ENCODE measurements around the gene MT4.
A peak's percentile ranks its signal among the peaks of the same experiment; 100 is the strongest.
"Not testable (repeated sequence)": the region's sequence is repeated elsewhere in the genome, so short reads cannot be mapped to it uniquely, and the experiment has no call there.

The MT4 gene

DNA sequence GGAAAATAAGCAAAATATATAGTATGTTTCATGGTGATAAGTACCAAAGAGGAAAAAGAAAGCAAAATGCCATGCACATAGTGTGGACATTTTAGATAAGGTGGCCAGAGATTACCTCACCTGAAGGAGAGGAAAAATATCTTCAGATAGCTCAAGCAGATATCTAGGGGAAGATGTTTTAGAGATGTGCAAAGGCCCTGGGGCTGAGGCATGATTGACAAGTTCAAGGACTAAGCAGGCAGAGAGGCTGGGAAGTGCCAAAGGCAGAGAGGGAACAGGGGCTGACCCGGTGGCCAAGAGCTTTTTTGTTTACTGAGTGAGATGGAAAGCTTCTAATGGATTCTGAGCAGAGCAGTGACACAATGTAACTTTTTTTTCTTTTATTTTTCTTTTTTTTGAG, 4.4 kb upstream of the MT4 start:
- no peak for DNase-seq

DNA sequence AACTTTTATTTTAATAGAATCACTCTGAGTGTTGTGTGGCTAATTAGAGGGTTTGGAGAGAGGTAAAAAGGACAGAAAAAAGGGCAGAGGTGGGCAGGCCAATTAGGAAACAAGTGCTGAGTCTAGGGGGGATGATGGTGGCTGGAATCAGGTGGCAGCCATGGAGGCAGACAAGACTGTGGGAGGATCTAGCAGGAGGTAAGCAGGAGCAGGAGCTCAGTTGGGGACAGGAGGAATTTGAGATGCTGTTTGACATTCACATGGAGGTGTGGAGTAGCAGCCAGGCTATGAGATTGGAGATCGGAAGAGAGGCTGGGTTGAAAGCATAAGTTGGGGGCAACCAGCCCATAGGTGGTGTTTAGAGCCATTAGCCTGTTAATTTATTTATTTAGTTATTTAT, 3.7 kb upstream of the MT4 start:
- DNase-seq = no peak

- no peak for DNase-seq
Measured at GRCh38 chr16:56569971-56570370, 5.1 kb downstream of the MT4 start.

GRCh38 chr16:56571525-56571924, 6.7 kb downstream of the MT4 start:
- DNase-seq = no peak

- no peak for DNase-seq
Measured at GRCh38 chr16:56574625-56575024, 9.8 kb downstream of the MT4 start.

DNA sequence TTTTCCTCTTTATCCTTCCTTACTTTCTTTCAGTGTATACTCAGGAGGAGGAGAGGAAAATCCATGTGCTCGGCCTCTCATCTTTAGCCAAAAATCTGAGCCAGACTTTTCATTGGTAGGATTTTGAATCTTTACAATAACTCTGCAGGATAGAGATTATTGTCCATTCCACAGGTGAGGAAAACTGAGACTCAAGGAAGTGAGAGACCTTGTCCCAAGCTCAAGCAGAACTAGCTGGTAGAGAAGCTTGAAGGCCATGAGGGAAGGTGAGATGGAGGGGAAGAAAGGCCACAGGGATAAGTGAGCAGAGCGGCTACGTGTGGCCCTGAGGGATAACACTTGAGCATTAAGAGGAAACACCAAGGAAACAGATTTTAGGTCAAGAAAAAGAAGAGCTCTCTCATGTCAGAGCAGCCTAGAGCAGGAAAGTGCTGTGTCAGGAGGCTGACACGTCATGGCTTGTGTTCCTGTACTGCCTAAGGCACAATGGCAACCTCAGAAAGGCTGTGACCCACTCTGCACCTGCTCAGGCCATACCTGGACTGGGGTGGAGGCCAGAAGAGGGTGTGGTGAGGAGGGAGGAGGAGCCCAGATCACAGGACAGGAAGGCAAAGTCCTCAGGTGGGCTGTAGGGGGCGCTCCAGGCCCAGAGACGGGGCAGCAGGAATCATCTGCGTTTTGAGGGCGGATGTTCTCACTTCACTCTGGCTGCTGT, 11.9 kb downstream of the MT4 start:
- peak; percentile 67 to 76 for DNase-seq

- no peak for DNase-seq
Measured at GRCh38 chr16:56577300-56577625, 12.4 kb downstream of the MT4 start.

DNA sequence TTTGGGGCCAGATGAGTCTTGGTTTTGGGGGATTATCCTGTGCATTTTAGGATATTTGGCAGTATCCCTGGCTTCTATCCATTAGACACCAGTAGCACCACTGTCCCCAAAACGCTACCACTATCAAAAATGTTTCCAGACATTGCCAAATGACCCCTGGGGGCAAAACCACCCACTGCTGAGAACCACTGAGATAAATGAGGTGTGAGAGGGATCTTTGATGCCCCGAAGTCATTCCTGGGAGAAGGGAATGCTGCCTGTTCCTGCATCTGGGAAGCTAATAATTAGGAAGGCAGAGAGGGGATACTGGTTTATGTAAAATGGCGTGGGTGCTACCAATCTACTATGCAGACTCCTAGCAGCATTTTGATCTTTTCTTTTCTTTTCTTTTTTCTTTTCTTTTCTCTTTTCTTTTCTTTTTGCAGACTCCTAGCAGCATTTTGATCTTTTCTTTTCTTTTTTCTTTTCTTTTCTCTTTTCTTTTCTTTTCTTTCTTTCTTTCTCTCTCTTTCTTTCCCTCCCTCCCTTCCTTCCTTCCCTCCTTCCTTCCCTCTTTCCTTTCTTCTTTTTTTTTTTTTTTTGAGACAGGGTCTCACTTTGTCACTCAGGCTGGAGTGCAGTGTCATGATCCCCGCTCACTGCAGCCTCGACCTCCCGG, 15.6 kb downstream of the MT4 start:
- DNase-seq = no peak

DNA sequence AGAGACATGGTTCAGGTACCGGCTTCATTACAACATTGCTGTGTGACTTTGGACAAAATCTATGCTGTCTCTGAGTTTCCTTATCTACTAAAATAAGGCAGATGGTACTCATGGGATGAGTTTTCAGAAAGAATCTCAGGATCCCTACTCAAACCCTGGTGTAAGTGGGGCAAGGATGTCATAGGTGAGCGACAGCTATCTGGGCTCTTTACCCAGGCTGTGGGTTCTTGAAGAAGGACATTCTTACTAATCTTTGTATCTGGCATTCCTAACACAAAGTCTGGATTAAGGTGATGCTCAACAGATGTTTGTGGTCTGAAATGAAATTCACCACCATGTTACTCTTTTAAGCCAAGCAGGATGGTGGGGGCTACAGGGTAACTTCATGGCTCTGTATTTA, 18.0 kb downstream of the MT4 start:
- DNase-seq = not testable (repeated sequence)

- DNase-seq = no peak
Measured at GRCh38 chr16:56583351-56584168, 18.7 kb downstream of the MT4 start.

DNA sequence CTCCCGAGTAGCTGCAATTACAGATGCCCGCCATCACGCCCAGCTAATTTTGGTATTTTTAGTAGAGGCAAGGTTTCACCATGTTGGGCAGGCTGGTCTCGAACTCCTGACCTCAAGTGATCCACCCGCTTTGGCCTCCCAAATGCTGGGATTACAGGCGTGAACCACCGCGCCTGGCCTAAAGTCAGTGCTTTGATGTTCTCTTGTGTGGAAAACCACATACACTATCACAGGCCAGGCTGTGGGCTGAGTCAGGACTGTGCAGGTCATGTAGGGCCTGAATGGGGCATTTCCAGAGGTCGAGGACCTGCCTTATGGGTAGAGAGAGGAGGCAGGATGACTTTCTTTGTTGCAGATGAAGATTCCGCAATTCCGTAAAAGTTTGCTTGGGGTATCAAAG, 19.4 kb downstream of the MT4 start:
- no peak for DNase-seq

- no peak for DNase-seq
Measured at GRCh38 chr16:56588781-56589140, 23.9 kb downstream of the MT4 start.

DNA sequence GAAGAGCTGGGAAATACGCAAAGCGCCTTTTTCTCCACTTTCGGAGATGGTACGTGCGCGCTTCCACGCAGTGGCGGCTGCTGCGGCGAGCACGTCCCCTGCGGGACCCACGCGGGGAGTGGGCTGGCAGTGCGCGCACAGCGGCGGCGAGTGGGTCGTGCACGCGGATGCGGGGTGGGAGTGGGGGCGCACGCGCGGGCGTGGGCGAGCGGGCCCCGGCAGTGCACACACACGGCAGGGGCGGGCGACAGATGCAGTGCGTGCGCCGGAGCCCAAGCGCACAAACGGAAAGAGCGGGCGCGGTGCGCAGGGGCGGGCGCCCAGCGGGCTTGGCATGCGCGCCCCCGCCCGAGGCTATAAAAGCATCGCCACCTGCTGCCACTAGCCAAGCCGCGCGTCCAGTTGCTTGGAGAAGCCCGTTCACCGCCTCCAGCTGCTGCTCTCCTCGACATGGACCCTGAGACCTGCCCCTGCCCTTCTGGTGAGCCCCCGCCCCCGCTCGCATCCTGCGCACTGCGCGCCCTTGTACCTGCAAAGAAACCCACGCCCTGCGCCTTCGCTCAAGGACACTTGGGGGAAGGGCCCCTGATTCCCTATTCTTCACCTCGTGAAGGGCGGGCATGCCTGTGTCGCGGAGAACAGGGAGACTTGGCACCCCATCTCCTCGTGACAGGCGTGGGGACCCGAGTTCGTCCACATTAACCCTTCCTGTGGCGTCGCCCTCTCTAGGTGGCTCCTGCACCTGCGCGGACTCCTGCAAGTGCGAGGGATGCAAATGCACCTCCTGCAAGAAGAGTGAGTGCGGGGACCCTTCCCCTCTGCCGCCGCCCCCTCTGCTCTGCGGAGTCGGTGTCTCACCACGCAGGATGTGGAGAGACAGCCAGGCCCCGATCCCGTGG, 24.5 kb downstream of the MT4 start, which contains the start of gene MT3:
TSS of gene MT3 (plus strand) at position 388 of the 899 bp plus-strand sequence. CDS start at position 451, 63 bp downstream.
- DNase-seq = no peak

DNA sequence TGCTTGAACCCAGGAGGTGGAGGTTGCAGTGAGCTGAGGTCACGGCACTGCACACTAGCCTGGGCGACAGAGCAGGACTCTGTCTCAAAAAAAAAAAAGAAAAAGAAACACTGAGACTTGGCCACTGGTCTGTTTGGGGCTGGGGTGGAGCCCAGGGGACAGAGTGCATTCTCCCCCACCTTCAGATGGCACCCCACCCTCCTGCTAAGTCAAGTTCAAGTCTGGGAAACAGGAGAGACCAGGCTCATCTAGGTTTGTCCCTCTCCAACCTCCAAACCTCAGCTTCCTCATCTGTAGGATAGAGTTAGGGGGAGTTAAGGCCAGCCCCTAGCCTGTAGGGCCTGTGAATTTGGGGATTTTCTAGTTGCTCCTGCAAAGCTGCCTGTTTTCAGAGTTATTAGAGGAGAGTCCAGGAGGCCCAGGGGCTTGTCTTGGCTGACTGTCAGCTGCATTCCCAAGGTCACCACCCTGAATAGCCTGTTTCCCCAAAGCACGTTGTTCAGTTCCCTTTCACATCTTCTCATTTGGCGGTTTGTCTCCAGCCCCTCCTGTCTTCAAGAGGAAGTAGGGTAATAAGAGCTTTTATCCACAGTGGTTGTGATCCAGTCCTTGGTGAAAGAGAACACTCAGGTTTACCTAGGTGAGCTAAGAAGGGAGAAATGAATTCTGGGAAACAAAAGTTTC, 26.6 kb downstream of the MT4 start:
- DNase-seq = peak; percentile 62 to 64

GRCh38 chr16:56593573-56594291, 28.9 kb downstream of the MT4 start:
- no peak for DNase-seq

DNA sequence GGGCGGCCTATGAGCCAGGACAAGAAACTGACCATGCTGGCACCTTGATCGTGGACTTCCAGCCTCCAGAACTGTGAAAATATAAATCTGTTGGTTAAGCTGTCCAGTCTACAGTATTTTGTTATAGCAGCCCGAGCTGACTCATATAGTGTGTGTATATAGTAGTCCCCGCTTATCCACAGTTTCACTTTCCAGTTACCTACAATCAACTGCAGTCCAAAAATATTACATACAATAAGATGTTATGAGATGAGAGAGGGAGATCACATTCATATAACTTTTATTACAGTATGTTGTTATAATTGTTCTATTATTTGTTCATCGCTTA, 29.4 kb downstream of the MT4 start:
- DNase-seq = no peak

- DNase-seq = peak; percentile 38 to 52
Measured at GRCh38 chr16:56600398-56600999, 35.6 kb downstream of the MT4 start.

GRCh38 chr16:56601325-56601724, 36.5 kb downstream of the MT4 start:
- no peak for DNase-seq

DNA sequence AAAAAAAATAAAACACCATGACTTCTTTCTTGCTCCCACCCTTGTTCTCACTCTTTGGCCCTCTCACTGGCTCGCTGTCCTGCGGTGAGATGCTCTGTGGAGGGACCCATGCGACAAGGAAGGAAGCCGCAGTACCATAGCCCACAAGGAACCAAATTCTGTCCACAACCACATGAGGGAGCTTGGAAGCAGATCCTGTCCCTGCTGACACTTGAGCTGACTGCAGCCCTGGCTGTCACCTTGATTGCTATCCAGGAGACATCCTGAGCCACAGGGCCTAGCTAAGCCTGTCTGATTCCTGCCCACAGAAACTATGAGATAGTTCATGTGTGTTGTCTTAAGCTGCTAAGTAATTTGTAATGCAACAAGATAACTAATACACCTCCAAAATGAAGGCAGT, 38.7 kb downstream of the MT4 start:
- peak; percentile 28 to 34 for DNase-seq

GRCh38 chr16:56604966-56605365, 40.1 kb downstream of the MT4 start:
- no peak for DNase-seq

GRCh38 chr16:56605475-56605874, 40.6 kb downstream of the MT4 start:
- no peak for DNase-seq

Measured in AML-193 (cell line).